Urothelium cell line (cell line): ENCODE results near the gene MAST3.

Experiments
- DNase-seq: peaks from one replicate; pipeline ENCODE4 v3.0.0; 2011; ENCODE audit warnings: low spot score, mixed read lengths
- FAIRE-seq: peaks from 2 replicates; lab custom pipeline; 2011; peaks lifted over from hg19 to GRCh38; lab: Jason Lieb, UNC

MAST3 gene

DNA sequence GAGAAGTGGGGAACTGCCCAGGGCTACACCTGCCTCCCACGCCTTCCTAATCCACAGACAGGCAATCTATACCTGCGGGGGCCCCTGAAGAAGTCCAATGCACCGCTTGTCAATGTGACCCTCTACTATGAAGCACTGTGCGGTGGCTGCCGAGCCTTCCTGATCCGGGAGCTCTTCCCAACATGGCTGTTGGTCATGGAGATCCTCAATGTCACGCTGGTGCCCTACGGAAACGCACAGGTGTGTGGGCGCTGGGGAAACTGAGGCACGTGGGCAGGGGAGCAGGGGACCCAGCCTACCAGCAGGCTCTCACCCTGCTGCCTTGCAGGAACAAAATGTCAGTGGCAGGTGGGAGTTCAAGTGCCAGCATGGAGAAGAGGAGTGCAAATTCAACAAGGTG is 77.4 kb downstream of the MAST3 start:
- no peak for DNase-seq
- FAIRE-seq = no peak

- FAIRE-seq (no peak), DNase-seq (no peak)
These were observed 79.1 kb downstream of the MAST3 start for GRCh38 chr19:18176367-18177310.

DNA sequence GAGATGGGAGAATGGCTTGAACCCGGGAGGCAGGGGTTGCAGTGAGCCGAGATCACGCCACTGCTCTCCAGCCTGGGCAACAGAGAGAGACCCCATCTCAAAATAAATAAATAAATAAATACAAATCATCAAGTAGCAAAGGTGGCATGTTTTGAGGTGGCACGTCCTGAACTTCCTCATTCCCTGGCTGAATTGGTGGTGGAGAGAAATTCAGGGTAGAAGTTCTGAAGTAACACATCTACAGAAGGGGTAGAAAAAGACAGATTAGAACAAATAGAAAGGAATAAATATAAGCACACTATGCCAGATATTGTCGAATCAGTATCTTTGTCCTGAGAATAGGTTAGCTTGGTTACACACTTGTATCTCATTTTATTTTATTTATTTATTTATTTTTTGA is 82.4 kb downstream of the MAST3 start:
- DNase-seq = no peak
- FAIRE-seq = no peak

GRCh38 chr19:18183529-18183928 is 86.0 kb downstream of the MAST3 start:
- no peak for FAIRE-seq
- no peak for DNase-seq

- DNase-seq = no peak
- no peak for FAIRE-seq
These were observed 88.0 kb downstream of the MAST3 start for GRCh38 chr19:18185538-18185937.

DNA sequence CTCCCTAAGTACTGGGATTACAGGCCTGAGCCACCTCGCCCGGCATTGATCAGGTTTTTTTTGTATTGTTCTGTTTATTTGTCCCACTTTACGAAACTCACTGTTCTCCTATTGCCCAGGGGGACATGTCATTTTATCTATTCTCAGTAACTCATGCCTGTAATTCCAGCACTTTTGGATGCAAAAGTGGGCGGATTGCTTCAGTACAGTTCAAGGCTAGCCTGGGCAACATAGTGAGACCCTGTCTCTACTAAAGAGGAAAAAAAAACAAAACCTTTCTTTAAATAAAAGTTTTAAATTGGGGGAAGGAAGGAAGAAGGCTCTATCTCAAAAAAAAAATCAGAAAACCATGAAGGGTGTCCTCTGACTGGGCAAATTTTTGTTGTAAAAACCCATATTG is 92.7 kb downstream of the MAST3 start:
- FAIRE-seq = no peak

GRCh38 chr19:18191640-18192062 is 94.1 kb downstream of the MAST3 start:
- FAIRE-seq (no peak), DNase-seq (no peak)

More for the DNA sequence above, 92.7 kb downstream of the MAST3 start:
- DNase-seq = no peak

GRCh38 chr19:18192673-18193387 is 95.3 kb downstream of the MAST3 start, which contains the start of gene MPV17L2:
Gene MPV17L2 (plus strand): TSS chr19:18193218. CDS start chr19:18193282, 64 bp downstream.
- FAIRE-seq = peak; percentile 77
- DNase-seq = peak; percentile 92

GRCh38 chr19:18193388-18194180 is 96.0 kb downstream of the MAST3 start:
- DNase-seq (no peak), FAIRE-seq (no peak)

DNA sequence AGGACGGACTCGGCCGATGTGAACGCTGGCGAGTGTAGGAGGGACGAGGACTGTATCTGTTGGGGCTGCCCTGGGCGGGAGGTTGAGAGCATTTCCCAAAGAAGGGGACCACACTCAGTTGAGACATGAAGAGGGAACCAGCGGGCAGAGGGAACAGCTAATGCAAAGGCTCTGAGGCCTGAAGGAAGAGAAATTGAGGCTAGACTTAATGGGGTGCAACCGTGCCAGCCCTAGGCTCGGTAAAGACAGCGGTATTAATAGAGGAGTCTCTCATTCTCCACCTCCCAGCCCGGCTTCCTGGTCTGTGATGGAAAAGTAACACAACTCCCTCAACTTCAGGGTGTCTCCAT is 96.6 kb downstream of the MAST3 start:
- DNase-seq = no peak

DNA sequence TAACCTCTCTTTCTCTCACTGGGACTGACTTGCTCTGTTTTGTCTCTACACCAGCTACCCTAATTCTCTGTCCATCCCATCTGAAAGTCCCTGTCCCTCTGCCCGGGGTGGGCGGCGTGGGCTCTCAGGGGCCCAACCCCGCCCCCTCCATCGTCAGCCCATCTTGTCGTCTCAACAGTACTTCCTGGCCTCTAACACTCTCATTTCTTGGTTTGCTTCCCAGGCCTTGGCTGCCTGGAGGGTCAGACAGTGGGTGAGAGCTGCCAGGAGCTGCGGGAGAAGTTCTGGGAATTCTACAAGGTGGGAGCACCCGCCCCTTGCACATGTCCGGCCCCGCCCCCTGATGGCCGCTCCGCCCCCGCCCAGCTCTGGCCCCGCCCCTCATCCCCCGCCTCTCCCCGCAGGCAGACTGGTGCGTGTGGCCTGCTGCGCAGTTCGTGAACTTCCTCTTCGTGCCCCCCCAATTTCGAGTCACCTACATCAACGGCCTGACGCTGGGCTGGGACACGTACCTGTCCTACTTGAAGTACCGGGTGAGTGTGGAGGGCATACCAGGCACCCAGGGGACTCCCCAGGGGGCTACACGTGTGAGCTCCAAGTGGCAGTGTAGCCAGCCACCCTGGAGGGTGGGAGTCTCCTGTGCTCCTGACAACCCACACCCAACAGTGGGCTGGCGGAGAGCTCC is 97.1 kb downstream of the MAST3 start:
- FAIRE-seq (no peak), DNase-seq (peak; percentile 45)

More for the DNA sequence above, 96.6 kb downstream of the MAST3 start:
- FAIRE-seq = no peak

- FAIRE-seq (no peak), DNase-seq (no peak)
These were observed 98.9 kb downstream of the MAST3 start for GRCh38 chr19:18196511-18196845.

- no peak for DNase-seq
- FAIRE-seq = no peak
These were observed 99.7 kb downstream of the MAST3 start for GRCh38 chr19:18197306-18197705.

DNA sequence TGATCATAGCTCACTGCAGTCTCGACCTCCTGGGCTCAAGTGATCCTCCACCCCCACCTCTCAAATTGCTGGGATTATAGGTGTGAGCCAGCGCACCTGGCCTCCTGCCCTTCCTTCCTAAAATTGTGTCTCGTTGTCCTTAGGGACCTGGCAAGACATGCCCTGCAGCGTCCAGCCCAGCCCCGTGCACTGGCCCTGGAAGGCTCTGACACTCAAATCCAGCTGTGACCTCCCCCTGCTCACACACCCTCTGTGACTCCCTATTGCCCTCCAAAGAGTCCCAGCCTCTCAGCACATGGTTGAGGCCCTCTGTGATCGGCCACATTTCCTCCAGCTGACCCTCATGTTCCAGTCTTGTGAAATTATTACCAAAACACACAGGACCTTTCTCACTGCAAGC is 100.4 kb downstream of the MAST3 start:
- FAIRE-seq (no peak), DNase-seq (no peak)

DNA sequence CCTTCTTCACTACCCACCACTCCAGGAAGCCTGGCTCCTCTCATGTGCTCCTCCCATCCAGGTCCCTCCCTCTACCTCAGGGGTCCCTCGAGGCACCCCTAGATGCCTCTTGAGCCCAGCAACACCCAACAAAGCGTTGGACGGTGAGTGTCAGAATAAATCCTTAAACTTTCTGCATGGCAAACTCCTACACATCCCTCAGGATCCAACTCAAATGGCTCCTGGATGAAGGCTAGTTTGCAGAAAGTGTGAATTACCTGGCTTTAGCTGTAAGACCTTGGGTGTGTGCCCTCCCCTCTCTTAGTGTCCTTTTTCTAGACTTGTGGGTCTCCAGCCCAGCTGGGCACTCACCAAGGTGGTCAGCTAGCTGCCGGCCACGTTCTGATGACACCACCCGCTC is 100.8 kb downstream of the MAST3 start:
- DNase-seq (no peak), FAIRE-seq (no peak)
